ENCODE data around the gene SH3BP4. TPM values are rescaled to one million over a fixed set of nuclear protein-coding genes. Genes with fewer than 3 reads are reported as not detected.

The SH3BP4 gene
- polyA plus RNA-seq, 1 donor (not counting 4 experiments of a cell fraction or from before 2014, with no cell fraction given): 50.4 TPM

GRCh38 chr2:235084424-235084823, 132.6 kb downstream of the SH3BP4 start:
- H3K27ac ChIP-seq (ENCODE audit: control insufficient read depth, insufficient read depth, low read length): no peak overlapping the region
- DNase-seq (ENCODE audit: low read depth, low spot score) (no peak), FAIRE-seq (no peak)
- no peaks in the 10 kb centered on the region for H3K36me3 ChIP-seq (ENCODE audit: control insufficient read depth in 2 of 2, extremely low read depth in 1 of 2, insufficient read depth in 2 of 2, low read length in 2 of 2)
- no peak overlapping the region for H3K4me3 ChIP-seq (ENCODE audit: control insufficient read depth in 2 of 3, extremely low read depth in 1 of 3, insufficient read depth in 2 of 3, low read depth in 1 of 3, low read length in 3 of 3)
- H3K9me3 ChIP-seq (ENCODE audit: control insufficient read depth, low read depth, low read length): no peaks in the 10 kb centered on the region
- no peaks in the 10 kb centered on the region for H4K20me1 ChIP-seq (ENCODE audit: control insufficient read depth, extremely low read depth, insufficient read depth, low read length)
- no peaks in the 10 kb centered on the region for H3K4me1 ChIP-seq (ENCODE audit: control insufficient read depth, extremely low read depth, insufficient read depth, low read length)
- dilution Hi-C loops (cut with MboI; ENCODE audit: extremely low pct_ligation_motif_present, low sequenced_read_pairs): no loop called here
- no peaks in the 10 kb centered on the region for H3K79me2 ChIP-seq (ENCODE audit: control insufficient read depth, insufficient read depth, low read length)
- no peak overlapping the region for H3K4me2 ChIP-seq (ENCODE audit: control insufficient read depth, extremely low read depth, insufficient read depth, low read depth, low read length)
- H3K9me1 ChIP-seq (ENCODE audit: control insufficient read depth, extremely low read depth, insufficient read depth, low read length): no peaks in the 10 kb centered on the region
- H3K27me3 ChIP-seq (ENCODE audit: control insufficient read depth, extremely low read depth, insufficient read depth, low read length): peaks cover 22% of the 10 kb centered on the region
- TF ChIP-seq EZH2 (IDR thresholded peaks at IDR 0.05; ENCODE audit: low read length): no peak
- TF ChIP-seq, protein P1, sequence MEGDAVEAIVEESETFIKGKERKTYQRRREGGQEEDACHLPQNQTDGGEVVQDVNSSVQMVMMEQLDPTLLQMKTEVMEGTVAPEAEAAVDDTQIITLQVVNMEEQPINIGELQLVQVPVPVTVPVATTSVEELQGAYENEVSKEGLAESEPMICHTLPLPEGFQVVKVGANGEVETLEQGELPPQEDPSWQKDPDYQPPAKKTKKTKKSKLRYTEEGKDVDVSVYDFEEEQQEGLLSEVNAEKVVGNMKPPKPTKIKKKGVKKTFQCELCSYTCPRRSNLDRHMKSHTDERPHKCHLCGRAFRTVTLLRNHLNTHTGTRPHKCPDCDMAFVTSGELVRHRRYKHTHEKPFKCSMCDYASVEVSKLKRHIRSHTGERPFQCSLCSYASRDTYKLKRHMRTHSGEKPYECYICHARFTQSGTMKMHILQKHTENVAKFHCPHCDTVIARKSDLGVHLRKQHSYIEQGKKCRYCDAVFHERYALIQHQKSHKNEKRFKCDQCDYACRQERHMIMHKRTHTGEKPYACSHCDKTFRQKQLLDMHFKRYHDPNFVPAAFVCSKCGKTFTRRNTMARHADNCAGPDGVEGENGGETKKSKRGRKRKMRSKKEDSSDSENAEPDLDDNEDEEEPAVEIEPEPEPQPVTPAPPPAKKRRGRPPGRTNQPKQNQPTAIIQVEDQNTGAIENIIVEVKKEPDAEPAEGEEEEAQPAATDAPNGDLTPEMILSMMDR (optimal IDR thresholded peaks at IDR 0.05 in 1 of 3, IDR thresholded peaks at IDR 0.05 in 1 of 3, conservative IDR thresholded peaks at IDR 0.05 in 1 of 3; ENCODE audit: extremely low read depth in 1 of 3, insufficient read depth in 2 of 3, low read length in 3 of 3): no peak
- no peak overlapping the region for H3K9ac ChIP-seq (ENCODE audit: control insufficient read depth, extremely low read depth, insufficient read depth, low read length)
- no peak overlapping the region for H2AFZ ChIP-seq (ENCODE audit: control insufficient read depth, low read length)

DNA sequence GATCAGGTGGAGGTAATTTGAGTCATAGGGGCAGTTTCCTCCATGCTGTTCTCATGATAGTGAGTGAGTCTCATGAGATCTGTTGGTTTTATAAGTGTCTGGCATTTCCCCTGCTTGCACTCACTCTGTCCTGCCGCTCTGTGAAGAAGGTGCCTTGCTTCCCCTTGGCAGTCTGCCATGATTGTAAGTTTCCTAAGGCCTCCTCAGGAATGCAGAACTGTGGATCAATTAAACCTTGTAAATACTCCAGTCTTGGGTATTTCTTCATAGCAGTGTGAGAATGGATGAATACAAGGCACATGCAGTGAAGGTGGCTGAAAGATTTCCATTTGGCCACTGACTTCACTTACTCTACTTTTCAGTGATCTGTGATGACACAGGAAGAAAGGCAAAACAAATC, 133.7 kb downstream of the SH3BP4 start:
- H3K9me3 ChIP-seq (ENCODE audit: control insufficient read depth, low read depth, low read length): no peaks in the 10 kb centered on the region
- no peaks in the 10 kb centered on the region for H3K36me3 ChIP-seq (ENCODE audit: control insufficient read depth in 2 of 2, extremely low read depth in 1 of 2, insufficient read depth in 2 of 2, low read length in 2 of 2)
- H3K27ac ChIP-seq (ENCODE audit: control insufficient read depth, insufficient read depth, low read length): no peak overlapping the region
- DNase-seq (ENCODE audit: low read depth, low spot score) (no peak), FAIRE-seq (no peak)
- H3K27me3 ChIP-seq (ENCODE audit: control insufficient read depth, extremely low read depth, insufficient read depth, low read length): peaks cover 22% of the 10 kb centered on the region
- no peaks in the 10 kb centered on the region for H3K4me1 ChIP-seq (ENCODE audit: control insufficient read depth, extremely low read depth, insufficient read depth, low read length)
- no peak overlapping the region for H3K9ac ChIP-seq (ENCODE audit: control insufficient read depth, extremely low read depth, insufficient read depth, low read length)
- no peaks in the 10 kb centered on the region for H4K20me1 ChIP-seq (ENCODE audit: control insufficient read depth, extremely low read depth, insufficient read depth, low read length)
- dilution Hi-C loops (cut with MboI; ENCODE audit: extremely low pct_ligation_motif_present, low sequenced_read_pairs): no loop called here
- H3K9me1 ChIP-seq (ENCODE audit: control insufficient read depth, extremely low read depth, insufficient read depth, low read length): no peaks in the 10 kb centered on the region
- no peak overlapping the region for H3K4me3 ChIP-seq (ENCODE audit: control insufficient read depth in 2 of 3, extremely low read depth in 1 of 3, insufficient read depth in 2 of 3, low read depth in 1 of 3, low read length in 3 of 3)
- no peak overlapping the region for H2AFZ ChIP-seq (ENCODE audit: control insufficient read depth, low read length)
- no peak overlapping the region for H3K4me2 ChIP-seq (ENCODE audit: control insufficient read depth, extremely low read depth, insufficient read depth, low read depth, low read length)
- TF ChIP-seq EZH2 (IDR thresholded peaks at IDR 0.05; ENCODE audit: low read length): no peak
- TF ChIP-seq, protein P1 (optimal IDR thresholded peaks at IDR 0.05 in 1 of 3, IDR thresholded peaks at IDR 0.05 in 1 of 3, conservative IDR thresholded peaks at IDR 0.05 in 1 of 3; ENCODE audit: extremely low read depth in 1 of 3, insufficient read depth in 2 of 3, low read length in 3 of 3): no peak
- H3K79me2 ChIP-seq (ENCODE audit: control insufficient read depth, insufficient read depth, low read length): no peaks in the 10 kb centered on the region
